Measurements from ENCODE around the gene RRP36.
A peak's percentile ranks its signal among the peaks of the same experiment; 100 is the strongest.

Gene RRP36

GRCh38 chr6:43054206-43054943 lies 33.0 kb downstream of the RRP36 start:
- peak overlapping the region; percentile 85 for H3K27ac ChIP-seq (ENCODE audit: extremely low read depth, low read depth, low read length)
- H3K4me1 ChIP-seq (ENCODE audit: control insufficient read depth, insufficient read depth, low read length), result peaks cover 9% of the 10 kb centered on the region
- H3K4me3 ChIP-seq (ENCODE audit: low read depth, low read length), result no peak overlapping the region
- TF ChIP-seq ZNF580 (tag by site-specific recombination; IDR thresholded peaks at IDR 0.05) (no peak), ZNF133 (tag by site-specific recombination; IDR thresholded peaks at IDR 0.05) (0 out of 2 replicates have a peak, but pooled peaks have one; percentile 9), ZNF19 (tag by site-specific recombination; IDR thresholded peaks at IDR 0.05; ENCODE audit: low read depth) (no peak)
- peaks cover 19 to 65% of the 10 kb centered on the region in 2 experiments; a peak in 2 of 3 replicates for H3K36me3 ChIP-seq (ENCODE audit: control insufficient read depth in 2 of 2, insufficient read depth in 1 of 2, low read length in 2 of 2)
- ChIA-PET POLR2A (interaction anchor here (0.5 to 3.3 kb wide), 42 partner anchors 8 to 912 kb away, joined by 3 to 50 read pairs (median 6); partner anchors contain the start of genes C6orf132, CNPY3, CUL9 and GNMT), CTCF (interaction anchor here (0.6 to 1.7 kb wide), 9 partner anchors 35 to 979 kb away, joined by 3 to 8 read pairs (median 3); no protein-coding TSS in a partner anchor)
- no peaks in the 10 kb centered on the region for H3K9me3 ChIP-seq (ENCODE audit: control insufficient read depth, insufficient read depth, low read depth, low read length)

DNA sequence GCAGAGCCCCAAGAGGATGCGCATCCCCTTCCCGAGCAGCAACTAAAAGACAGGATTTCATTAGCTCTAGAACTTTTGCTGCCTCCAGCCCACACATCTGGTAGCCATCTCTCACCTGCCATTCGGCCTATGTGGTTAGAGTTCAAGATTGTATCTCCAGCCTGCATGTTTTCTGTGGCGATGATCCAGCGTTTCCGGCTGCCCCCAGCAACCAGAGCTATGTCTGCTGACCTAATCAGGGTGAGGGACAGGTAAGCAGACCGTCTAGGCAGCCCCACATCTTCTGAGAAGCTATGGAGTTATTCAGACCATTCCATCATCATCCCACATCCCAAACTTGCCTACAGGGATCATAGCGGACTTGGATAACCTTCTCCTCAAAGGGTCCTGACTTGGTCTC lies 34.5 kb downstream of the RRP36 start:
- POLR2A ChIA-PET, result interaction anchor here (1.4 to 3.3 kb wide), 4 partner anchors 20 to 127 kb away, joined by 3 to 50 read pairs (median 14); partner anchors contain the start of genes CNPY3, KLHDC3, MEA1 and PPP2R5D
- TF ChIP-seq TRIM28 (IDR thresholded peaks at IDR 0.05; ENCODE audit: borderline replicate concordance, low read length), result no peak
- no peak for TF ChIP-seq ZNF174 (tag by site-specific recombination; IDR thresholded peaks at IDR 0.05)
- no peak for TF ChIP-seq REST (tag by site-specific recombination; IDR thresholded peaks at IDR 0.05)
- TF ChIP-seq PRDM1 (tag by site-specific recombination; IDR thresholded peaks at IDR 0.05), result no peak
- no peak for TF ChIP-seq ZNF548 (tag by site-specific recombination; IDR thresholded peaks at IDR 0.05)
- no peak for TF ChIP-seq ZNF354C (tag by site-specific recombination; IDR thresholded peaks at IDR 0.05; ENCODE audit: borderline replicate concordance, low read depth)
- TF ChIP-seq ZSCAN18 (tag by site-specific recombination; IDR thresholded peaks at IDR 0.05), result no peak
- TF ChIP-seq ZNF324 (tag by site-specific recombination; IDR thresholded peaks at IDR 0.05), result no peak
- TF ChIP-seq ZBTB26 (tag by site-specific recombination; optimal IDR thresholded peaks at IDR 0.05), result no peak
- TF ChIP-seq ZNF184 (tag by site-specific recombination; IDR thresholded peaks at IDR 0.05), result no peak
- no peak for TF ChIP-seq ZNF621 (tag by site-specific recombination; IDR thresholded peaks at IDR 0.05)
- TF ChIP-seq ZNF274 (IDR thresholded peaks at IDR 0.05; ENCODE audit: low read length), result no peak
- TF ChIP-seq ZNF274 (tag by site-specific recombination; IDR thresholded peaks at IDR 0.05; ENCODE audit: borderline replicate concordance), result no peak
- TF ChIP-seq ZNF837 (tag by site-specific recombination; IDR thresholded peaks at IDR 0.05), result no peak
- CTCF ChIA-PET, result interaction anchor here (0.7 to 0.8 kb wide), 2 partner anchors 20 to 88 kb away, joined by 3 read pairs; partner anchors contain the start of gene PTK7
- peaks cover 19 to 49% of the 10 kb centered on the region in 2 experiments; a peak in 2 of 3 replicates for H3K36me3 ChIP-seq (ENCODE audit: control insufficient read depth in 2 of 2, insufficient read depth in 1 of 2, low read length in 2 of 2)
- no peak overlapping the region for H3K27ac ChIP-seq (ENCODE audit: extremely low read depth, low read depth, low read length)
- peaks cover 13% of the 10 kb centered on the region for H3K4me1 ChIP-seq (ENCODE audit: control insufficient read depth, insufficient read depth, low read length)
- H3K4me3 ChIP-seq (ENCODE audit: low read depth, low read length), result no peak overlapping the region
- H3K9me3 ChIP-seq (ENCODE audit: control insufficient read depth, insufficient read depth, low read depth, low read length), result no peaks in the 10 kb centered on the region
